ENCODE results near the gene ANO4.

Gene ANO4

DNA sequence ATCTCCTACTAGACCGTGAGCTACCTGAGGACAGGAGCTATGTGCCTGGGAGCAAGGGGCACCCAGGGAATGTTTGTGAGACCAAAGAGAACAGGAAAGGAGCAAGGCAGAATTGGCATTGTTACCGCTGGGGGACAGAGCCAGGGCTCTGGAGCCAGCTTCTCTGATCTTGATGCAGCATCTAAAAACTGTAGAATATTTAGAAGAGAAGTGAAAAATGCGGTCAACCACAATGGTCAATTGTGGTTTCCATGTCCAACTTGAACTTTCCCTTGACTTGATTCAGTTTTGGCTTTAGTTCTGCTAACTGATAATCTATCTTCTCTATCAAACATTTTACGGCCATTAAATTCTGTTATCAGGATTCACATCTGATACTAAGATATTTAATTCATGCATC is 201.2 kb downstream of the ANO4 start:
- DNase-seq, result no peak

- DNase-seq, result no peak
Observed at GRCh38 chr12:101001669-101002068, 207.1 kb downstream of the ANO4 start.

DNA sequence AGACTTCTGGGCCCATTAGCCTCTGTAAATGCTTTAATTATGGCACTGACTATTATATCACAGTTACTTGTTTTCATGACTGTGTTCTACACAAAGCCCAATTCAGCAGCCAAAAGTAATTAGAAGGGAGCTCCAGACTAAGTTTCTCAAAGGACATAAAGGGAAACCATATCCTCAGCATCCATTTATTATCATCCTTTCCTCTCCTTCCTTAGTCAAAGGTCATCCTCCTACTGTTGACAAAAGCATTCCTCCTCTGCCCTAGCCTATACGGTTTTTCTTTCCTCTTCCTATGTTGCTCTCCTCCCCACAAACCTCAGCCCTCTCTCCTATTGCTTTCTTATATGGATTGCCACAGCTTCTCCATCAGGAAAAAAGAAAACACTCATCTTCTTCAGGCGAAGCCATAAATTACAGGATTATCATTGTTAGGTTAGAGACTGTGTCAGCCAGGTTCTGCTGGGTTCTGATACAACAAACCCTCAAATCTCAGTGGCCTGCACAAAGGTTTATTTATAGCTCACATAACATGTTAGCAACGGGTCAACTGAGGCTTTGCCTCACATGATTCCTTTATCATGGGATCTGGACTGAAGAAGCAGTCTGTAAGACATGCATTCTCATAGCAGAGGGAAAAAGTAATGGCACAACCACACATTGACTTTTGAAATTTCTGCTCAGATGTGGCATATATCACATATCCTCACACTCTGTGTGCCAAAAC is 208.3 kb downstream of the ANO4 start:
- no peak for DNase-seq

DNA sequence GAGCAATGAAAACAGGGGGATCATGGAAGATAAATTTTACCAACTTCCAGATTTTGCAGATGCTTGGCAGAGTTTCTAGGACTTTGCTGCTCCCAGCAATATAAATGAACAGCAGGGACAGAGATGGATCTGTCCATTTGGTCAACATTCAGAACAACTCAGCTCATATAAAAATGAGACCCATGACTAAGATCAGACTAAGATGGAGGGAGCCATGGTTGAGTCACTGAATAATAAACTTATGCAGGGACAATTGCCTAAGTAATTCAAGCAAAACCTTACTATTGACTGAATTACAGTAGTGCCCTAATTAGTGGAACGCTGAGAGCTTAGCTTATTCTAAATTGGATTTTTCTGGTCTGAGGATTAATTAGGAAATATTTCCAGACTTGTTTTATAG is 210.3 kb downstream of the ANO4 start:
- DNase-seq, result no peak

DNA sequence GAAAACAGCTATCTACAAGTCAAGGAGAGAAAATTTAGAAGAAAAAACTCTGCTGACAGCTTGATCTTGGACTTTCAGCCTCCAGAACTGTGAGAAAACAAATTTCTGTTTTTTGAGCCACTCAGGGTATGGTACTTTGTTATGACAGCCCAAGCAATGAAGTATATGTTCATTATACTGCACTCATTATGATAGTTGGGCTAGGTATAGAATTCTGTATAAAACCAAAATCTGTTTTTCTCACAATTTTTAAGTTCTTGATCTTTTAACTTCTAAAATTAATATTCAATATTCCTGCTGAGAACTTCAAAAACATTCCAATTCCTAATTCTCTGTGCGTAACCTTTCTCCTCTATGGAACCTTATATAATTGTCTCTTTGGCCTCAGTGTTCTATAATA is 214.7 kb downstream of the ANO4 start:
- no peak for DNase-seq

GRCh38 chr12:101010896-101011295 is 216.3 kb downstream of the ANO4 start:
- no peak for DNase-seq

DNA sequence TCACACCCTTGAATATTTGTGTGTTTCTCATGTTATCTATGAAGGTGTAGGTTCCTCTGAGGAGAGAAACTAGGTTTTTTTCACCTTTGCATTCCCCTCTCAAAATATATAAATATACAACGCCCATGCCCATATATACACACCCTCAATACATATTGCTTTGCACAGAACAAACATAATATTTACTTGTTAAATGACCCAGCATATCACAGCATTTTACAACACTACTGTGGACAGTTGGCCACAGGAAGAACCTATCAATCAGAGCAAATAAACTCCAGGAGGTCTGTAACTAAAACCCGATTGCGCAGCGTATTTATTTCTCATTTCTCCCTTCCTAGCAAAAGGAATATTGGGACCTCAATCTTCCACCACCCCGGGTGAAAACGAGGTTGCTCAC is 219.4 kb downstream of the ANO4 start:
- no peak for DNase-seq

DNA sequence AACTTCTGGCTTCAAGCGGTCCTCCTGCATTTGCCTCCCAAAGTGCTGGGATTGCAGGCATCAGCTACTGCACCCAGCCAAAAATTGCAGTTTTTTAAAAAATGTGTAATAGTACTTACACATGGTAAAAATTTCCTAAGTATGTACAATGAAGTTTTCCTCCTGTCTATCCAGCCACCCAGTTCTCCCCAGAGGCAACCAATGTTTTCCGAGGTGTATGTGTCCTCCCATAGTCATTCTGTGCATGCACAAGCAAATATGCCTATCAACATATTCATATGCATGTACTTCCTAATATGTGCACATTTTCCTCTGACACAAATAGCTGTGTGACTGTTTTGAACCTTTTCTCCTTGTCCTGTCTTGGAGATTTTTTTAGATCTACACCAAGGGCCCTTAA is 220.5 kb downstream of the ANO4 start:
- no peak for DNase-seq

DNA sequence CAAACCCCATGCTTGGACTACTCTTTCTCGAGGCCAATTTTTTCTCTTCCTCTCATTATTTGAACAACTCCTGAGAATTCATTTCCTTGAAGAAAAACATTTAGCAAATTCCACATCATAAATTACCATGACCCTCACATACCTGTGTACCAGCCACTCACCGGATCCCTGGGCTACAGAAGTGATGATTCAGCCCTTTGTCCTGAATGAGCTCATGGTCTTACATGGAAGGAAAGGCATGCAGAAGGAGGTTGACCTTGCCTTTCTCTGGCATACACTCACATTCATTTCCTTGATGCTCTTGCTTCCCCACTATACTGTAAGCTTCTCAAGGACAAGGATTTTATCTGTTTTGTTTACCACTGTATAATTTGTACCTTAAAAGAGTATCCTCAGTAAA is 224.0 kb downstream of the ANO4 start:
- DNase-seq, result no peak

DNA sequence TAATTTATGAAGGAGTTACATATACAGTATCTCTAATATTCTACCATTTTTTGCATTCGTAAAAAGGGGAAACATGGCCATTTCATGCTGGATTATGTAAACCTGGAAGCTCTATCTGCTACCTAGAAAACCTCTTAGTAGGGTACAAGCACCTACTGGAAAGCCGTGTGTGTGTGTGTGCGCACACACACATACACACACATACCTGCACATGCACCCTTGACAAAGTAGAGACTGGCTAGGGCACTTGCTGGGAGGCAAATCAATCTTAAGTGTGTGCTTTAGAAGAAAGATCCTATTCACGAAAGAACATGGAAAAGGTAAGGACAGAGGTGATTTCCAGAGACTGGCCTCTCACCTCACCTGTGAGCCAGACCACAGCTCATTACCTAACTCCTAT is 224.6 kb downstream of the ANO4 start:
- DNase-seq, result no peak

DNA sequence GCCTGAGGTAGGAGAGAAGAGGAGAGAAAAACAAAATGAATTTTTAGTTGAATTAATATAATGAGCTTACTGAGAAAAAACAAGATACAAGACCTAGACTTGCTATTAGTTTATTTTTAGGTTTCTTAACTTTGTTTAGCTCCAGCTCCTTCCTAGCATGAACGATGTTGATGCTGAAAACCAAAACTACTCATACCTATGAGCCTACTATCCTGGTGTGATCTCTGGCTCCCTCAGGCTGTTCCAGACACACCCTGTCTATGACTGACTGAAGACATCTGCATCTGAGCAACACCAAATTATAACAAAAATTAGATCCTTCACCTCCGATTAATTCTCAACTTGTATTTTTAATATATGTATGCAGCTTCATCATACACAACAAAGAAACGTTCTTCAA is 225.1 kb downstream of the ANO4 start:
- DNase-seq, result no peak

DNA sequence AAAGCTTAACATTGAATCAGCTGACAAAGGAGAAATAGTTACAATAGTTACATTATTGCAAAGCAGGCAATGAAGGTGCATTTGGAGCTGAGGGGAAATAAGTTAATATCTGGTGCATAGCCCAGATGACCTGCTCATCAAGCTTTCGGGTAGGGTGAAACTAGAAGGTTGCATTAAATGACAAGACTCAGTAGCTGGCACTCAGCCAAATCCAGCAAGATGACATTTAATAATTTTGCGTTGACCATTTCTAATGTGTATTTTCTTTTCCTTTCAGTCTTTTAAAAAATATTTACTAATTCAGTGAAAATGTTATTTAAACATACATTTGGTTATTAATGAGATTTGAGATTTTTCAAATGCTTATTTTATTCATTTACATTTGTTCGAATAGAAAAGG is 226.9 kb downstream of the ANO4 start:
- DNase-seq, result no peak

DNA sequence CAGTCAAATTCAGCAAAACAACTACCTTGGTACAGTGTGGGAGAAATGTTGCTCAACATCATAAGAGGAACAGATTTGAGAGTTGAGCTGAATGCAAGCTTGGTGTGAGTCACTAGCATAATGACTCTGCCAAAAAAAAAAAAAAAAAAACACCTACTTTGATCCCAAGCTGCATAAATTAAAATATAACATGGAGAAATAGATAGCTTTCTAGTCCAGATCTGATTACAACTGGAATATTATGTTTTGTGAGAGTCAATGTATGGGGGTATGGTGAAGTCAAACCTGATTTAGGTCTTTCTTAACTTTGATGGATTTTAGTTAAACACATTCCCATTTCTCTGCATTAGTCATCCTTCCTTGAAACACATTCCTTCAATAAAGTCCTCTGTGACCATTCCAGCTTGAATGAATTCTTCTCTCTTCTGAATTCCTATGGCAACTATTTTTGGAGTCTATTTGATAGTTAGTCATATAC is 227.4 kb downstream of the ANO4 start:
- DNase-seq, result no peak

GRCh38 chr12:101027200-101027599 is 232.6 kb downstream of the ANO4 start:
- DNase-seq, result no peak

GRCh38 chr12:101027816-101028215 is 233.2 kb downstream of the ANO4 start:
- DNase-seq, result no peak

DNA sequence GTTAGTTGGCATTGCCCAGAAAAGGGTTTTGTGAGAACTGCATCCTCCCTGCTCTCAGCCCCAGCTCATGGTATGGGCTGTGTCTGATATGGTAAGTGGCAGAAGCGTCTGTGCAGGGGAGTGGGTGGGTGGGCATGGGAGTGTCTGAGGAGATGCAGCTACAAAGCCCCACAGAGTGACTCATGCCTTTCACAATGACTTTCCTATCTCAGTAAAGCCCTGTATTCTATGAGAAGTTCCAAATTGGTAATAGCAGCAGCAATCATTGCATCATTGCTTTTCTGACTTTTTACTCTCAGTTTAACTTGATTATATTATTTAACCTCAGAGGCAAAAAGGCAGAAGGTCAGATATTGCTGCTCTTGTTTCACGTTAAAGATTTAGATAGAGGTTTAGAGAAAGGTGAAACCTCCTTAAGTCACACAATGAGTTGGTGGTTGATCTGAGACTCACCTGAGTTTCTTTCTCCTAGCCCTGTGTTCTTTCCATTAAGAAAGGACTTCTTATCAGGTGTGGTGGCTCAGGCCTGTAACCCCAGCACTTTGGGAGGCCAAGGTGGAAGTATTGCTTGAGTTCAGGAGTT is 243.8 kb downstream of the ANO4 start:
- no peak for DNase-seq

GRCh38 chr12:101039848-101040531 is 245.4 kb downstream of the ANO4 start:
- no peak for DNase-seq

DNA sequence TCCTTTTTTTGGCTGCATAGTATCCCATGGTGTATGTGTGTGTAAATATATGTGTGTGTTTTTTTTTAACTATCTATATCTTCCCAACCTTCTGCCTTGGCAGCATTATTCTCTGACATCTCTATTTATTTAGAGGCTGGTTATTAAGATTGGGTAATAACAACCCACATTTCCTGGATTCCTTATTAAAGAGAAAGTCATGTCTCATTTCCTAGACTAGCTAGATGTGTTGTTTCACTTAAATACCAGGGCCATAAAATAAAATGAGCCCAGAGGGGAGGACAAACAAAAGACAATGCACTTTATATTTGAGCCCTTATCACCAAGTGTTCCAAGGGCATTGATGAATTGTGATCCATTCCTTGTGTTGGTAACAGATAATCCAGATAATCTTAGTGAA is 246.4 kb downstream of the ANO4 start:
- no peak for DNase-seq

DNA sequence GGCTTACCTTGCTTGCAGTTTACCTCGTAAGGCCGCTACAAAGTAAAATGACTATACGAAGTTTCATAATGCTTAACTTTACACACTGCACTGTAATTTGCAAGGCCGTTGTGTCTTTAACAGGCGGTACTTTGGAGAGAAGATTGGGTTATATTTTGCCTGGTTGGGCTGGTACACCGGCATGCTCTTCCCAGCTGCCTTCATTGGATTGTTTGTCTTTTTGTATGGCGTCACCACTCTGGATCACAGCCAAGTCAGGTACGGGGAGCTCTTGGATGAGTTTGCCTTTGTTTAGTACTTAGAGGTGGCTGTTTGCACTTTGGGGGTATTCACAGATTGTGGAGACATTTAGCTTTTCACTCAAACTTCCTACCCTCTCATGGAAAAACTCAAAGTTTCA is 247.6 kb downstream of the ANO4 start:
- DNase-seq, result no peak

DNA sequence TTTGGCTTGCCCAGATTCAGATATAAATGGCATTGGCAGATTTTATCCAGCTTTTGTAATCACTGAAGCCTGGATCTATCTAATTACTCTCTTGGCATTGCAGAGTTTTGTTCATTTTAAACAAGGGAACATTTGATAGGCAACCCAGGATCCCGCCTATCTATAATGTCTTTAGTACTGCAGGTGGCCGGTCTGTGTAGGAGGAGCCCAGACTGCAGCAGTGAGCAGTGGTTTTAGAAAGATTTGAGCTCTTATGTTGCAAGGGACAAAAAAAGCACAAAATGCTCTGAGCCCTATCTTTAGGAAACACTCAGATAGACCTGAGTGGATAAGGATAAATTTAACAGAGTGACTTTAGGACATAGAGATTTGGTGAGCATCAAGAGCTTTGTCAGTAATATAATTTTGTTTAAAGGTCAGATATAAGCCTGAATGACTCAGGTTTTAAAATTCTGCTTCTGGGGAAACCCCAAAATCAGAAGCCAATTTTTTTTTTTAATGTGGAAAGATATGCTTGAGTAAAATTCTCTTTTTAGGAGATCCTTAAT is 250.0 kb downstream of the ANO4 start:
- DNase-seq, result no peak

DNA sequence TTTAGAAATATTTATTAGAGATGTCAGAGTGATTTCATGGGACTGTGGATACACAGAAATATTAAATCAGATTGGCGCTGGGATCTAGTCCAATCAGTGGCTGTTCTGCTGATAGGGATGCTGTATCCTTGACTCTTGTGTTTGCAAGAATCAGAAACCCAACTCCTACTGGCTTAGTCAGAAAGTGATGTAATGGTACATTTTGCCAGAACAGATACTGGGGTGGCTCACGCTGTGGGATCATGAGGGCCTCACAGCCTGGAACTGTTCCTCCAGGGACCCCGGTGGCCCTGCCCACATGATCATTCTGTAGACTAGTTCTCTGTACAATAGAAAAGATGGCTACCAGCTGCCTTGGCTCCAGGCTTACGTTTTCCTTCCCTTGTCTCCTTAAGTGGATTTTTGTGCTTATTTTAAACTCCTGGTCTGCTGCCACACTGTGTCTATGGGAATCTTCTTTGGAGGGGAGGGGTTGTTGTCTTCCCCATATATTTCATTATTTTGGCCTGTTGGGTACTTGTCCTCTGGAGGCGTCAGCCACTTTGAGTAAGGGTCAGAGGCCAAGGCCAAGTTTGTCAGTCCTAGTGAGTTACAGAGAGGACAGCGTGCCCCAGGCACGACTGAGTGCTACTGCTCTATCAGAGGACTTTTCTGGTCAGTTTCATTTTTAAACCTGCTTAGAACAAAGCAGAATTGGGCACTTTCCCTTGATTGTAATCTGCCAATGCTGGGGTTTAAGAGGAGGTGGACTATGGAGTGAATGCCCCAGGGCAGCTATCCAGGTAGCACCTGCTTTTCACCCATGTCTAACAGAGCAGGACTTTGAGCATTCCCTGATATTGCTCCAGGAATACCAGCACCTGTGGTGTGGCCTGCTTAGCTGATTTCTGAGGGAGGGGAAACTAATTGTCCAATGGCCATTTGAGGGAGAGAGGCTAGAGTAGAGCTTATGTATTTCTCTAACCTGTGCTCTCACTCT is 251.2 kb downstream of the ANO4 start:
- no peak for DNase-seq

DNA sequence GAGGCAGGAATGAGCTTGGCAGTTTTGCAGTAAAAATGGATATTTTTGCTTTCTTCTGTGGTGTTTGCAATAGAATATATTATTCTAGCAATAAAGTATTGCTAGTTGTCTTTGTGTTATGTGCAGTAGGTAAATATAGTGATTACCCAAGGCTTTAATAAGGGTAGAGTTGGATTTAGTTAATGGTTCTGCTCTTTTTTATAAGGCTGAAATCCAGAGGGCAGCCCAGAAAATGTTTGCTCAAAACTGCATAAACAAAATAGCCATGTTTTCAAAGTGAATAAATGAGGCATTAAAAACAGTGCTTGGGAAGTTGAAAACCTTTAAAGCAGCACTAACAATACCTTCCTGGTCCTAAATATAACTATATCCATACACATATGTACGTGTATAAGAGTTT is 253.1 kb downstream of the ANO4 start:
- DNase-seq, result no peak

- no peak for DNase-seq
Observed at GRCh38 chr12:101050631-101051030, 256.1 kb downstream of the ANO4 start.
